Muscle of back (tissue), 11 donors: ENCODE measurements around the gene PBXIP1. TPM values are rescaled to one million over a fixed set of nuclear protein-coding genes. Genes with fewer than 3 reads are reported as not detected.
"Not testable (repeated sequence)": the region's sequence is repeated elsewhere in the genome, so short reads cannot be mapped to it uniquely, and the experiment has no call there.

Experiments used
- DNase-seq, 3 donors: peaks; one replicate each; pipeline versions ENCODE4 v3.0.0 to v3.0.0-alpha.2; 2013
- polyA plus RNA-seq, 10 donors: library from polyadenylated mRNA; unstranded; fragments of 120-200 nt; gene quantifications; one replicate each; pipeline ENCODE4 v1.2.1, GENCODE V29; 2013; ENCODE audit not compliant: insufficient read length in 10 of 10

Gene PBXIP1
- polyA plus RNA-seq, 10 donors: 81.5 to 150 (median 124) TPM

DNA sequence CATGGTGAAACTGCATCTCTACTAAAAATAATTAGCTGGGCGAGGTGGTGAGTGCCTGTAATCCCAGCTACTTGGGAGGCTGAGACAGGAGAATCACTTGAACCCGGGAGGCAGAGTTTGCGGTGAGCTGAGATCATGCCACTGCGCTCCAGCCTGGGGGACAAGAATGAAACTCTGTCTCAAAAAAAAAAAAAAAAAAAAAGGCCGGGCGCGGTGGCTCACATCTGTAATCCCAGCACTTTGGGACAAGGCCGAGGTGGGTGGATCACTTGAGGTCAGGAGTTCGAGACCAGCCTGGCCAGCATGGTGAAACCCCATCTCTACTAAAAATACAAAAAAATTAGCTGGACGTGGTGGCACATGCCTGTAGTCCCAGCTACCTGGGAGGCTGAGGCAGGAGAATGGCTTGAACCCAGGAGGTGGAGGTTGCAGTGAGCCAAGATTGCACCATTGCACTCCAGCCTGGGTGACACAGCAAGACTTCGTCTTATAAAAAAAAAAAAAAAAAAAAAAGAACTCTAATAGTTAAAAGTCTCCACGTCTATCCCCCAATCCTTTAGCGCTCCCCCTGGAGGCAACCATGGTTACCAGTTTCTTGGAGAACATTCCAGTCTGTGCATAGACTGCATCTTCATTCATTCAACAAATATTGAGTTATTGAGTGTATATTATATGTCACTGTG is 39.5 kb upstream of the PBXIP1 start:
- DNase-seq: peak; percentile 58 to 72 (median 66)

DNA sequence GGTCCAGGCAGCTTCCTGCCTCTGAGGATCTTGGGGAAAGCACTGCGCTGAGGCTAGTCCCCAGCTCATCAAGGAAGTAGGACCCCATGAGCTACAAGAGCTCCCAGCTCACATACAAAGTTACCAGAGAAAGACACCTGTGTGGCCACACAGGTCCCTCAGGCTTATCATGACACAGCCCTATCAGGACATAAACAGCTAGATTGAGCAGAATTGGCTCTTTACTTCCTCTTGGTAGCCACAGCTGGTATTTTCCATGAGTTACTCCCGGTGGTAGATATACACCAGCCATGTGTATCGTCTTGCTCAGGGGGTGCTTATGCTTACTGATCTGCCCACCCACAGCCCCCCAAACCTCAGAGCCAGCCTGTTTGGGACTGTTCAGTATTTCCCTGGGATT is 38.7 kb upstream of the PBXIP1 start:
- no peak for DNase-seq

DNA sequence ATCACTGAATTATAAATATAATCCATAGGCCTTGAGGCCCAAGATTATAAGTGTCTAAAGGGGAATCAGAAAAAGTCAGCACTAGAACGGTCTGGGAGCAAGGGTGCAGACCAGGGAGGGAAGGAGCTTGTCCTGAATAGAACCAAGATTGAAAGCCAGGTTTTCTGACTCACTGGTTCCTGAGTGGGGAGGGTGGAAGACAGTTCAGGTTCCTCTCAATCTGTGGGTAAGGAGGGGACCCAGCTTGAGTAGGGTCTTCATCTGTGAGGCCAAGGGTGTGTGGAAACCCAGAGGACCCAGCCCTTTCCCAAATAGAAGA is 38.3 kb upstream of the PBXIP1 start:
- DNase-seq: no peak

DNA sequence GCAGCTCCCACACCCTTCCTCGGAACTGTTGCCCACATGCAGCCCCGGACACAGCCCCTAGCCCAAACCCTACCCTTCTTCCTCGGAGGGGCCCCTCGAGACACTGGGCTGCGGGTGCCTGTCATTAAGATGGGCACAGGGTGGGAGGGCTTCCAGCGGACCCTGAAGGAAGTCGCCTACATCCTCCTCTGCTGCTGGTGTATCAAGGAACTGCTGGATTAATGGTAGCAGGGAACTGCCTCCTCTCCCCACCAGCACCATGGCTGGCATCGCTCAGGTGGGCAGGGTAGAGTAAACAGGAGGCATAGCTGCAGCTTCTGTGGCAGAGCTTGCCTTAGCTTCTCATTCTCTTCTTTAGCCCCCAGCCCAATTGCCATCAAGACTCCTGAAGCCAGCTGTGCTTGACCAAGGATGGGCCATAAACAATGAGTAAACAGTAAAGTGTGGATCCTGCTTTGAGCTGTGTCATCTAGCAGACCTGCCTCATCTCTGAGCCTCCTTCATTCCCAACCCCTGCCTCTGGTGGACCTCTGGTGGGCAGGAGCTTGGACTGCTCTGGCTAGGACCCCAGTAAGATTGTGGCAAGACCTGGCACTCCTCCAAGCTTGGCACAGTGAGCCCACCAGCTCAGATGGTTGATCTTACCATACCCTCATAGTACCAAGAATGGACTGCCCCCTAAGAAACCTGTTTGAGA is 37.8 kb upstream of the PBXIP1 start, which contains the start of gene LENEP:
TSS of gene LENEP (plus strand) at position 15 of the 697 bp plus-strand sequence. CDS start at position 37, 22 bp downstream.
- no peak for DNase-seq

DNA sequence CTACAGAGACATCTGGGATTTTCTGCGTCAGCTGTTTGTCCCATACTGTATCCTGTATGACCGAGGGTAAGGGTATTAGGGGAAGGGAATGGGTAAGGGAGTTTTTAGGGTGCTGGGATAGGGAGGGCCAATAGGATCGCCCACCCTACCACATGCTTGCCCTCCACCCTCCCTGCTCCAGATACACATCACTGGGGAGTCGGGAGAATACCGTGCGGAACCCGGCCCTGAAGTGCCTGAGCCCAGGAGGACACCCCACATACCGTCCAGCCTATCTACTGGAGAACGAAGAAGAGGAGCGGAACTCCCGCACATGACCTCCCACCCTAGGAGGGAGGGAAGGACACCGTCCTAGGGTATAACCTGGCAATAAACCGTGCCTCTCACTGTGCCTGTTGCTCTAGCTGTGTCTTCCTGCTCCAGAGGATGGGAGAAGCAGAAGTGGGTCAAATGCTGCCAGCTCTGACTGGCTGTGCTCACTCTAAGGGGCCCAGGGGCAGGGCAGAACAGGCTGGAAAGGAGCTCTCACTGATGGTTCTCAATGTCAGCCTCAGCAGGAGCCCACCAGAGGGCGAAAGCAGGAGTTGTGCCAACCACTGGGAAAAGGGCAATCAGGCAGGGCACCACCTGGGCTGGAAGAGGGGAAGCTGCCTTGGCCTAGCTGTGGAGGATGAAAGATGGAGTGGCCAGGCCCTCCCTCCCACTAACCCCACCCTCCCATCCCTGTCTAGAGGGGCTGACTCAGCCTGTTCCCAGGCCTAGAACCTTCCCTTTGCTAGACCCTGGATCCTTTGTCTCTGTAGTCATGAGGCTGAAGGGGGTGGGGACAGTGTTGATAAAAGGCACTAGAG is 37.0 kb upstream of the PBXIP1 start:
- DNase-seq: no peak

DNA sequence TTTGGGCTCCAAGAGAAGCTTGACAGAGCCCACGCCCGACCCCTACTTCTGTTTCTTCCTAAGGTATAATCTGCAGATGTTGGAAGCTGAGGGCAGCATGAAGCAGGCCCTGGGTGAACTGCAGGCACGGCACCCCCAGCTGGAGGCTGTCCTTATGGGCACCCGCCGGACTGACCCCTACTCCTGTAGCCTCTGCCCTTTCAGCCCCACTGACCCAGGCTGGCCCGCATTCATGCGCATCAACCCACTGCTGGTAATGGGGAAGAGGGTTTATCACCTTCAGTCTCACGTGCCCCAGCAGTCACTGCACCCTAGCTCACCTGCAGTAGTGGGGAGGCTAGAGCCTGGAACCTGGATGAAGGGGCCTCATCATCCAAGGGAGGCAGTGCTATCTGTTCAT is 34.4 kb upstream of the PBXIP1 start:
- no peak for DNase-seq

DNA sequence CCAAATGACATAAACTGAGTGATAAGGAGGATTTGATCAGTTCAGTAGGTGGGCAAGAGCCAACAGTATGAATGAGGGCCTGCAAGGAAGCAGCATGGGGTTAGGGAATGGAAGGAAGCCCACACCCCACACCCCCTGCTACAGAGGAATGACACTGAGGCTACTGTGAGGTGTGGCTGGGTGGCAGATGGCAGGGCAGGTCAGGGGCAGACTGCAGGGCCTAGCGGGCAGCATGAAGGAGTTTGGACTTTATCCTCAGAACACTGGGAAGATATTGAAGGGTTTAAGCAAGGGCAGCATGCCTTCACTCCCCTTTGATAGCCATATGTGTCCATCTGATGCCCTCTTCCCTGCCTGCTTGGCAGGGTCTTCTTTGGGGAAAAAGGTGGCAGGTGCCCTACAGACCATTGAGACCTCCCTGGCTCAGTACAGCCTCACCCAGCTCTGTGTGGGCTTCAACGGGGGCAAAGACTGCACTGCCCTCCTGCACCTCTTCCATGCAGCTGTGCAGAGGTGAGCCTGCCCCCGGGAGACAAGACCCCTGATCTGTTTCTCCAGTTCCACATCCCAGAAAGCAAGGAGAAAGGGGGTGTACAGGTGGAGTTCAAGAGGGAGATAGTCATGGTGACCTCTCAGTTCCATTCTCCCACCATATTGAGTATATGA is 33.4 kb upstream of the PBXIP1 start:
- no peak for DNase-seq

DNA sequence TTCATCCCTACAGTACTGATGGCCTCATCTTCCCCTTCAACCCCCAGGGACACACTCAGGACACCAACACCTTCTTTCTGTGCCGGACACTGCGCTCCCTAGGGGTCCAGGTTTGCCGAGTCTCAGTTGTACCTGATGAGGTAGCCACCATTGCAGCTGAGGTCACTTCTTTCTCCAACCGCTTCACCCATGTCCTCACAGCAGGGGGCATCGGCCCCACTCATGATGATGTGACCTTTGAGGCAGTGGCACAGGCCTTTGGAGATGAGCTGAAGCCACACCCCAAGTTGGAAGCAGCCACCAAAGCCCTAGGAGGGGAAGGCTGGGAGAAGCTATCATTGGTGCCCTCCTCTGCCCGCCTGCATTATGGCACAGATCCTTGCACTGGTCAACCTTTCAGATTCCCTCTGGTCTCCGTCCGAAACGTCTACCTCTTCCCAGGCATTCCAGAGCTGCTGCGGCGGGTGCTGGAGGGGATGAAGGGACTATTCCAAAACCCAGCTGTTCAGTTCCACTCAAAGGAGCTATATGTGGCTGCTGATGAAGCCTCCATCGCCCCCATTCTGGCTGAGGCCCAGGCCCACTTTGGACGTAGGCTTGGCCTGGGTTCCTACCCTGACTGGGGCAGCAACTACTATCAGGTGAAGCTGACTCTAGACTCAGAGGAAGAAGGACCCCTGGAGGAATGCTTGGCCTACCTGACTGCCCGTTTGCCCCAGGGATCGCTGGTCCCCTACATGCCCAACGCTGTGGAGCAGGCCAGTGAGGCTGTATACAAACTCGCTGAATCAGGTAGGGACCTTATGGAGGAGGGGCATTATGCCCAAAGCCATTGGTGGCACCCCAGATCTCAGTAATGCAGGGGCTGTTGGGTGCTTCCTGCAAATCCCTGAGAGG is 32.4 kb upstream of the PBXIP1 start:
- DNase-seq: no peak

DNA sequence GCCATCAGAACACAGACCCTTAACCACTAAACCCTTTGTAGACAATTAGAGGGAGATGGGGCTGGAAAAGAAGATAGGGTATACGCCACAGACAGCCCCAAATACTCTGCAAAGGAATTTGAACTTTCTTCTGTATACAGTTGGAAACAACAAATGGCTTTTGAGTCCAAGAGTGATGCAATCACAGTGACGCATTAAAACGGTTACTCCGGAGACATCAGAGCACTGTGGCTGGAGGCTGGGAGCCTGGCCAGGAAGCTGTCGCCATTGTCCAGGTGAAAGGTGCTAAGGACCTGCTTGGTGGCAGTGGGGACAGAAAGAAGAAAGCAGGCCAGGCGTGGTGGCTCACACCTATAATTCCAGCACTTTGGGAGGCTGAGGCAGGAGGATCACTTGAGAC is 31.4 kb upstream of the PBXIP1 start:
- no peak for DNase-seq

DNA sequence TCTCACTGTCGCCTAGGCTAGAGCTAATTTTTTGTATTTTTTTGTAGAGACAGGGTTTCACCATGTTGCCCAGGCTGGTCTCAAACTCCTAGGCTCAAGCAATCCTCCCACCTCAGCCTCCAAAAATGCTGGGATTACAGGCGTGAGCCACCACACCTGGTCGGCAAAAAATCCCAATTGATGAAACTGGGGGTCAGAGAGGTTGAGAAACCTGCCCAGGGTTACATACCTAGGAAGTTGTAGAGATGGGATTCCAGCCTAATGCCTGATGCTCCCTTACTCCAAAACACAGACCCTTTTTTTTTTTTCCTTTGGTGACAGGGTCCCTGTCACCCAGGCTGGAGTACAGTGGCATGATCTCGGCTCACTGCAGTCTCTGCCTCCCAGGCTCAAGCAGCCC is 30.8 kb upstream of the PBXIP1 start:
- not testable (repeated sequence) for DNase-seq

DNA sequence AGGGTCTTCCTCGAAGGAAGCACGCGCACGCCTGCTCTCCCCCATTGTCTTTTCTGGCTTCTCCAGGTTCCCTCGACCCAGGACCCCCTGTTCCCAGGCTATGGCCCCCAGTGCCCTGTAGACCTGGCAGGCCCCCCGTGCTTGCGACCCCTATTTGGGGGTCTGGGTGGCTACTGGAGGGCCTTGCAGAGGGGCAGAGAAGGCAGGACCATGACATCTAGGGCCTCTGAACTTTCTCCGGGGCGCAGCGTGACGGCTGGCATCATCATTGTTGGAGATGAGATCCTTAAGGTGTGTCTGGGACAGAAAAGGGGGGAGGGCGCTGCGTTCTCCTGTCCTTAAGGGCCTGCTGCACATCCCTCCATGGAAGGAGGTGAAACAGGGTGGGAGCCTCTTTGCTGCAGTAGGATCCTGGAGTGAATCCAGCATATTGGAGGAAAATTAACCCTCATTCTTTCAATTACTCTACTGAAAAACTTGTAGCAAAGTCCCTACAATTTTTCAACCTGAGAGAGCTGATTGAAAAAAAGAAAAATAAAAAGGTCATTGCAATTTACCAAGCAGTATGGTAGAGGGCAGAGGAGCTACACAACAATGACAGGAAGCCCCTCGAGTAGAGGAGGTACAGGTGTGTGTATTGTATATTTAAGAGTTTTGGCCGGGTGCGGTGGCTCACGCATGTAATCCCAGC is 28.0 kb upstream of the PBXIP1 start:
- no peak for DNase-seq

DNA sequence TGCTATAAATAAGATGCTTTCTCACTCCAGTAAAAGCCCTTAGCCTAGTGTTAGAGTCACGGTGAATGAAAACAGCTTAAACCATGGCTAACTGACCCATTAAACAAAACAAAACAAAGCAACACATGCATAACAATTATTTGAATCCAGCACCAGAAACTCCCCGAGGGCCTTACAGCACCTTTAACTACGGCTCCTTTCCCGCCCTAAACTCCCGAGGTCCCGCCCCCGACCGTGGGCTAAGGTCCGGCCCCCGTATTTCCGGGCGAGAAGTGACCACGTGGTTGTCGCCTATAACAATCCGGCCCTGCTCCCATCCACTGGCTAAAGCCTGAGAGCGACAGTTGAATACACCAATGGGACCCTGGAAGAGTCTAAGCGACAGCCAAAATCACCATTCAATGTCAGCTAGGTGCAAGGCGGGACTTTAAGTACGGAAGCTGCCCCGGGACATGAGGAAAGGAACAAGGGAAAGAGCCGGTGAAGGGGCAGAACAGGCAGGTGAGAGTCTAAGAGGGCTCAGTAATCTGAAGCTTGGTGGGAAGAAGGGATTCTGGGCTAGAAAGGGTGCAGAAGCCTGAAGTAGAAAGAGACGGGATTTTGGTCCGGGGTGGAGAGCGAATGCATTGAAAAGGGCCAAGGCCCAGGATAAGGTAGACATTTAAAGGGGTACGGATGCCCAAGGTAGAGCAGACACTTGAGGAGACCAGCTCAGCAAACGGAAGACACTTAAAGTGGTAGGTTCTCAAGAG is 27.2 kb upstream of the PBXIP1 start, which contains the start of gene FLAD1:
TSS of gene FLAD1 (plus strand) at position 448 of the 752 bp plus-strand sequence. CDS start 351 bp downstream, outside the sequence.
- peak; percentile 98 to 100 (median 99) for DNase-seq

DNA sequence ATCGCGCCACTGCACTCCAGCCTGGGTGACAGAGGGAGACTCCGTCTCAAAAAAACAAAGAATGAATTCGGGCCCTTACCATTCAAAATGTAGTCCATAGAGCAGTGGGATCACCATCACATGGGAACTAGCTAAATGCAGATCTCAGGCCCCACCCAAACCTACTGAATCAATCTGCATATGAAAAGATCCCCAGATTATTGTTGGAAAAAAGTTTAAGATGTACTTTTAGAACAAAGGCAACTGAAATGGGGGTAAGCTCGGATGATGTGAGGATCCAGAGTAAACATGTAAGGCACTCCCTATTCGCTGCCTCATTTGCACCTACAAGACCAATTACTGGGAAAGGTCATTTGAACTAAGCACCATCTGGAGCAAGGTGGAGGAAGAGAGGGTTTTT is 26.4 kb upstream of the PBXIP1 start:
- DNase-seq: no peak

DNA sequence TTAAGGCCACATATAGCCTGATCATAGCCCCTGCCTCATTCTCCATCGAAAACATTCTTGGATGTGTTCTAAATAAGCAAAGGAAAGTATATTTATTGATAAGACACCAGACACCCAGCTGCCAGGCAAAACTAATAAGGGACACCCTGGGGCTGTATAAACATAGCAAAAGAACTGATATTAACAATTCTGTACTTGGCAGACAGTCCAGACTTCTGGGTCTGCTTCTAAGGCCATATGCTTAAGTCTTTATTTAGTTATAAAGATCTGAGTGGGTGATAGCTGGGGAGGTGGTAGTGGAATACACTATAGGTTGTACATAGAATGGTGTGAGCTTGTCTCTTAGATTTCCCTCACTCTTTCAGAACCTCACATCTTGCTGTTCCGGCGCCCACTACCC is 22.5 kb upstream of the PBXIP1 start:
- no peak for DNase-seq

DNA sequence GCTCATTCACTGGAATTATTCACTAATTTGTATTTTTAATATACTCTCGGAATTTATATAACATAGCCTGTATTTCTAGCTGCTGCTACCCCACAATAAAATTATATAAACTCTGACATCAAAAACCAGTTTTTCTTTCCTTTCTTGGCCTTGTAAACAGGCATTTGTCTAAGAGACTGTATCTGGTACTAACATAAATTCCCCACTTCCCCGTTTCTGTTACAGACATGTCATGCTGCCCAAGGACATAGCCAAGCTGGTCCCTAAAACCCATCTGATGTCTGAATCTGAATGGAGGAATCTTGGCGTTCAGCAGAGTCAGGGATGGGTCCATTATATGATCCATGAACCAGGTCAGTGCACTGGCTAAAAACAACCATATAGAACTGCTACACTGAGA is 21.9 kb upstream of the PBXIP1 start:
- DNase-seq: not testable (repeated sequence)

DNA sequence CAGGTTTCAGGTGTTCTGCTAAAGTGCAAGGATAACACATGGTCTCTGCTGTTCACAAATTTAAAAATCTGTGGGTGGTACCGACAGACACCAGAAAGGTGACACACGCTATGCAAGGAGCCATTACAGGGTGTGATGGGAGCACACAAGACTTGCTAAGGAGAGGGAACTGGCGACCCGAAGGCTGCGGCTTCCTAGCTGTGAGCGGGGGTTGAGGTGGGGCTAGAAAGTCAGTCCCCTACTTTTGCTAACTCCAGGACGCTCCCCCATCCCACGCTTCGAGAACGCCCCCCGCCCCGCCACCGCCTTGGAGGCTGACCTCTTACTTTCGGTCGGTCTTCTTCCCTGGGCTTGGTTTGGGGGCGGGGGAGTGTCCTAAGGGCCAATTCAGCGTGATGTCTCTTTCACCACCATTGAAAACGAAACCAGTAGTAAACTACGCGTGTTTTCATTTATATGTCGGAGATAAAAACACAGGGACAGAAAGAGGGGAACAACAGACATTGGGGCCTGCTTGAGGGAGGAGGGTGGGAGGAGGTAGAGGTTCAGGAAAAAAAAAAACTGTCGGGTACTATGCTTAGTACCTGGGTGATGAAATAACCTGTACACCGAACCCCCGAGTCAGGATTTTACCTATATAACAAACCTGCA is 19.6 kb upstream of the PBXIP1 start:
- DNase-seq: peak in 2 of 3 donors; percentile 62 to 81

DNA sequence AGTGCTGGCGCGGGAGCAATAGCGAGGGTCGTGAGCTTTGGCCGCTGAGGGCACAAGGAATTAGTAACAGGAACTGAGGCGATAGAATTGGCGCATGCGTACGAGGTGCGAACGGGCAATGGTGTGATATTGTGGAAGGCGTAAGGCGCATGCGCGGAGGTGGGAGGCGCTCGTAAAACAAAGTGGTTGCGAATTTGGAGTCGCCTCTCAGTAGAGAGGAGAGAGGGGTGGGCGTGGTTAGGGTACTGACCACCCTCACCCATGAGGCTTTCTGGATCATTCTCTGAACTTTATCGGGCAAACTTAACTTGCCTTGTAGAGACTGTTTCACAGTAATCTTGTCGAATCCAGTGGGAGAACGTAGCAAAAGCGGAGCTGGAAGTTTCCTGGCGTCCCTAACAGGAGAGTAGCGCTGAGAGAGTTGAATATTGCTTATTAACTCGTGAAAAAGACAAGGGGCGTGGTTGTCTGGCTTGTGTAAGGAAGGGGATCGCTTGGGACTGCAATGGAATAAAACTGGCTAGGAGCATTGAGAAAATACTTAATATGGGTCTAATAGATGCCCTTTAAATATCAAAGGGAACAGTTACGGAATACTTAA is 19.0 kb upstream of the PBXIP1 start:
- peak; percentile 97 to 100 (median 98) for DNase-seq

DNA sequence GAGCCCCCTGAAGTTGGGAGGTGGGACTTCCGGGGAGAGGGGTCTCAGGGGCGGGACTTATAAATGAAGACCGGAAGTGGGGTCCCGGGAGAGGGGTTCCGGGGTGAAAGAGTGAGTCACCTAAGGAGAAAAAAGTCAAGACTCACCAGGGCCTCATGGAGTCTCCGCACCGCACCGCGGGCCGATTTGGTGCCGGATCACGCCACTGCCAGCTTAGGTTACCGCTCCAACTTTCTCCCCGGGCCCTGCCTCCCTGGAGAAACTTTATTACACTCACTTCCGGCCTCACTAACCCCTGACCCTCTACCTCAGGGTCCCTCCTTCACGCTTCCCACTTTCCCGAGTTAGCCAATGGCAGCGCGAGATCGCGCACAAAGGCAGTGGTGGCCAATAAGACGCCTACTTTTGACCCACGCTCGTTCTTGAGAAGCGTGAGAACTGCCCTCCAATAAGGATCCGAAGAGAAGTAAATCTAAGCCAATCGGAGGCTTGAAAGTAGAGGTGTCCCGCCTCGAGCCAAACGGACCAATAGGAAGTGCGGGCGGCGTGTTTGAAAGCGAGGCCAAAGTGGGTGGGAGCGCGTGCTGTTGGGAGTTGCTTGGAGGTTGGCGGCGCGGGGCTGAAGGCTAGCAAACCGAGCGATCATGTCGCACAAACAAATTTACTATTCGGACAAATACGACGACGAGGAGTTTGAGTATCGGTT is 18.4 kb upstream of the PBXIP1 start, which contains the start of gene CKS1B:
TSS of gene CKS1B (plus strand) at position 580 of the 706 bp plus-strand sequence. CDS start at position 645, 65 bp downstream.
- peak; percentile 99 to 100 (median 100) for DNase-seq
